SK-N-MC (cell line): ENCODE measurements around the gene RMND1.

Experiments
- EZH2 ChIP-seq: fragments of 200-600 bp; sonication (generic); IDR thresholded peaks from one replicate; pipeline ENCODE4 v1.6.1; 2017; ENCODE audit warnings: antibody characterized with exemption
- POLR2AphosphoS5 ChIP-seq: IDR thresholded peaks from 2 replicates; pipeline ENCODE4 v1.6.1; 2012; ENCODE audit warnings: mild to moderate bottlenecking, low read depth, low read length, borderline replicate concordance

- no peak for TF ChIP-seq EZH2
- TF ChIP-seq POLR2AphosphoS5 = no peak
These were observed 11.4 kb downstream of the RMND1 start for GRCh38 chr6:151440498-151440897.
